HepG2 (cell line): ENCODE results near the gene CIDEA. TPM values are rescaled to one million over a fixed set of nuclear protein-coding genes. Genes with fewer than 3 reads are reported as not detected.

Source experiments
- ATAC-seq: fragments of 200-7000 bp; cut with Tn5 transposase; 3 replicates; pipeline ENCODE4 v1.9.1; 2020; ENCODE audit warnings: mild to moderate bottlenecking, moderate library complexity
- BruUV-seq: library from RNA; stranded (reverse); fragments of 400-500 nt; replicated peaks from 2 replicates; lab custom pipeline; 2021; lab: Mats Ljungman, UMichigan
- CTCF ChIA-PET: fragments of 300-600 bp; formaldehyde crosslinking; extraction: SDS; loops from one replicate; lab custom pipeline; 2021; ENCODE audit warnings: low total read pairs, inconsistent platforms, low intra/inter-chr PET ratio; lab: Yijun Ruan, JAX
- POLR2A ChIA-PET: fragments of 350-600 bp; sonication (Branson Sonifier 250); formaldehyde crosslinking; loops from one replicate; lab custom pipeline; 2020; ENCODE audit warnings: antibody characterized with exemption, inconsistent platforms; lab: Yijun Ruan, JAX
- DNase-seq: peaks from one replicate; pipeline ENCODE4 v3.0.0-alpha.2; 2015; ENCODE audit warnings: low spot score
- FAIRE-seq: peaks from 3 replicates; lab custom pipeline; 2011; peaks lifted over from hg19 to GRCh38; lab: Jason Lieb, UNC
- H2AFZ ChIP-seq: one replicate; pipeline ENCODE4 v1.6.1; 2011; ENCODE audit warnings: low read length, inconsistent platforms
- H3K27ac ChIP-seq: fragments of 300-600 bp; 3 replicates; pipeline ENCODE4 v1.8.0; 2011; ENCODE audit warnings: mixed run types, mild to moderate bottlenecking, mixed read lengths, low read length, inconsistent platforms; ENCODE audit not compliant: insufficient read depth; ENCODE audit errors: extremely low read length
- H3K27me3 ChIP-seq, 2 experiments: fragments of 200-600 bp in 1 of 2; 2 replicates in 1 of 2; 3 replicates in 1 of 2; pipeline versions ENCODE4 v1.6.0 to v1.8.0; 2011; ENCODE audit warnings: low read length in 2 of 2, mild to moderate bottlenecking in 2 of 2, moderate library complexity in 2 of 2, inconsistent platforms in 1 of 2; ENCODE audit not compliant: insufficient read depth in 2 of 2, control insufficient read depth in 1 of 2
- H3K36me3 ChIP-seq, 2 experiments: fragments of 200-600 bp in 1 of 2; replicated peaks in 1 of 2; 2 replicates in 1 of 2; 3 replicates in 1 of 2; pipeline versions ENCODE4 v1.5.1 to v1.8.0; 2011; ENCODE audit warnings: low read length in 2 of 2, inconsistent platforms in 1 of 2; ENCODE audit not compliant: insufficient read depth in 2 of 2, control insufficient read depth in 1 of 2
- H3K4me1 ChIP-seq: 2 replicates; pipeline ENCODE4 v1.5.1; 2012; ENCODE audit warnings: low read length, inconsistent platforms; ENCODE audit not compliant: insufficient read depth
- H3K4me2 ChIP-seq: 2 replicates; pipeline ENCODE4 v1.6.0; 2011; ENCODE audit warnings: low read depth, low read length, inconsistent platforms
- H3K4me3 ChIP-seq, 3 experiments: fragments of 200-600 bp in 1 of 3; sonication (generic), shearing (Covaris generic) in 1 of 3; replicated peaks in 1 of 3; 2 replicates each; pipeline ENCODE4 v1.5.1; 2011 to 2016; ENCODE audit warnings: low read length in 3 of 3, inconsistent platforms in 2 of 3, low read depth in 2 of 3, mild to moderate bottlenecking in 2 of 3, control low read depth in 1 of 3, mixed read lengths in 1 of 3; ENCODE audit not compliant: insufficient read depth in 1 of 3
- H3K79me2 ChIP-seq: one replicate; pipeline ENCODE4 v1.6.1; 2011; ENCODE audit warnings: low read length, inconsistent platforms; ENCODE audit not compliant: insufficient read depth
- H3K9ac ChIP-seq: 2 replicates; pipeline ENCODE4 v1.6.0; 2011; ENCODE audit warnings: mild to moderate bottlenecking, low read depth, low read length, inconsistent platforms; ENCODE audit not compliant: insufficient read depth
- H3K9me3 ChIP-seq: 2 replicates; pipeline ENCODE4 v1.5.1; 2012; ENCODE audit warnings: mild to moderate bottlenecking, low read length
- H4K20me1 ChIP-seq: 2 replicates; pipeline ENCODE4 v1.6.0; 2011; ENCODE audit warnings: inconsistent platforms, mild to moderate bottlenecking, low read length, moderate library complexity; ENCODE audit not compliant: insufficient read depth
- CREM ChIP-seq, 2 experiments: sonication (generic) in 1 of 2; formaldehyde crosslinking in 1 of 2; IDR thresholded peaks; 2 replicates each; pipeline versions ENCODE4 v1.4.0 to v1.6.1; 2016 to 2020; ENCODE audit warnings: antibody characterized with exemption in 1 of 2, mild to moderate bottlenecking in 1 of 2, missing genetic modification reagents in 1 of 2
- GABPB1 ChIP-seq: IDR thresholded peaks from 2 replicates; pipeline ENCODE4 v1.6.1; 2016; ENCODE audit warnings: mild to moderate bottlenecking, missing genetic modification reagents, moderate library complexity, missing compliant biosample characterization
- HOXA7 ChIP-seq: sonication (generic); formaldehyde crosslinking; IDR thresholded peaks from 2 replicates; pipeline ENCODE4 v1.8.1; 2022; ENCODE audit warnings: mild to moderate bottlenecking, missing genetic modification reagents, moderate library complexity
- ISX ChIP-seq: sonication (generic); formaldehyde crosslinking; conservative IDR thresholded peaks from 2 replicates; pipeline ENCODE4 v1.5.0; 2020; ENCODE audit warnings: missing genetic modification reagents
- MLX ChIP-seq: IDR thresholded peaks from 2 replicates; pipeline ENCODE4 v1.6.1; 2016
- NAIF1 ChIP-seq: sonication (generic); formaldehyde crosslinking; IDR thresholded peaks from 2 replicates; pipeline ENCODE4 v1.5.0; 2020; ENCODE audit warnings: mild to moderate bottlenecking, missing genetic modification reagents, borderline replicate concordance
- NBN ChIP-seq: fragments of 450-650 bp; conservative IDR thresholded peaks from 2 replicates; pipeline ENCODE4 v1.6.1; 2017
- PHF8 ChIP-seq: sonication (generic); formaldehyde crosslinking; IDR thresholded peaks from 2 replicates; pipeline ENCODE4 v1.5.0; 2020; ENCODE audit warnings: missing genetic modification reagents
- ZBTB21 ChIP-seq: sonication (generic); formaldehyde crosslinking; IDR thresholded peaks from 2 replicates; pipeline ENCODE4 v1.4.0; 2020; ENCODE audit warnings: missing genetic modification reagents
- ZMYM3 ChIP-seq: sonication (generic); formaldehyde crosslinking; IDR thresholded peaks from 2 replicates; pipeline ENCODE4 v1.5.1; 2020; ENCODE audit warnings: mild to moderate bottlenecking, missing genetic modification reagents
- ZNF101 ChIP-seq: sonication (generic); formaldehyde crosslinking; IDR thresholded peaks from 2 replicates; pipeline ENCODE4 v1.4.0; 2020; ENCODE audit warnings: mild to moderate bottlenecking, low read depth, missing genetic modification reagents, borderline replicate concordance
- ZNF234 ChIP-seq: sonication (generic); formaldehyde crosslinking; conservative IDR thresholded peaks from 2 replicates; pipeline ENCODE4 v1.5.1; 2020; ENCODE audit warnings: mild to moderate bottlenecking, missing genetic modification reagents
- ZNF549 ChIP-seq: sonication (generic); formaldehyde crosslinking; IDR thresholded peaks from 2 replicates; pipeline ENCODE4 v1.5.0; 2020; ENCODE audit warnings: missing genetic modification reagents
- ZNF710 ChIP-seq: sonication (generic); formaldehyde crosslinking; IDR thresholded peaks from 2 replicates; pipeline ENCODE4 v1.5.0; 2020; ENCODE audit warnings: mild to moderate bottlenecking, missing genetic modification reagents, borderline replicate concordance
- WGBS: methylation state at CpG from one replicate; pipeline ENCODE4 v1.1.6; 2017; ENCODE audit warnings: low lambda C conversion rate; 5-methylcytosine and 5-hydroxymethylcytosine counted together
- in situ Hi-C: cut with HindIII; loops from 2 replicates; pipeline ENCODE4 v1.10.0; 2017; ENCODE audit warnings: low pct_unique_long_range_greater_than_20kb; ENCODE audit not compliant: extremely low pct_ligation_motif_present
- intact Hi-C: fragments of 100-400 bp; cut with micrococcal nuclease; formaldehyde crosslinking; loops from one replicate; pipeline ENCODE4 v1.10.0; 2022; ENCODE audit not compliant: unreplicated experiment
- polyA plus RNA-seq, 8 experiments: library from polyadenylated mRNA; depleted of rRNA in 3 of 8; stranded (reverse) in 7 of 8; unstranded in 1 of 8; fragments of >200 nt; fragmentation: Illumina TruSeq in 4 of 8; extraction: Trizol in 4 of 8; gene quantifications; 2 replicates each; pipeline versions ENCODE4 v1.2.1 to v1.2.3, GENCODE V29; 2011 to 2016; ENCODE audit warnings: low read depth in 4 of 8, missing spikeins in 1 of 8, mixed read lengths in 1 of 8; ENCODE audit not compliant: insufficient read depth in 1 of 8
- total RNA-seq, 5 experiments: library from RNA; depleted of rRNA; stranded (reverse); fragments of >200 nt; fragmentation: Illumina TruSeq; extraction: Trizol; gene quantifications; 2 replicates each; pipeline ENCODE4 v1.2.3, GENCODE V29; 2016; ENCODE audit warnings: low read depth in 1 of 5
- TF ChIP-seq, protein P1 (sequence below): IDR thresholded peaks from 2 replicates; pipeline ENCODE4 v1.6.1; 2016; ENCODE audit warnings: control low read depth

The CIDEA gene
- total and polyA plus RNA-seq, 2 of the 13 experiments (the other 11 are each of a cell fraction or from before 2014, with no cell fraction given): not detected

DNA sequence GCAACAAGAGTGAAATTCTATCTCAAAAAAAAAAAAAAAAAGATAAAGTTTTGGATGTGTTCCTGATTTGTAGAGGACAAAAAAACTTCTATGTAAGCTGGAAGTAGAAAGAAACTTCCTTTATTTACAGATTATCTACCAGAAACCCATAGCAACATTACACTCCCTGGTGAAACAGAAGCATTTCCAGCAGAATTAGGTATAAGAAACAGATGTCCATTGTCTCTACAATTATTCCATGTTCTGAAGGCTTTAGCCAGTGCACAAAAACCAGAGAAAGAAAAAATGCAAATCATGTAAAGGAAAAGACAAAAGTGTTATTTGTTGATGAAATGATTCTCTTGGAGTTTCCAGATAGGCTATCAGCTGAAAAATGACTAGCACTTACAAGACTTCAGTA lies 58.8 kb downstream of the CIDEA start (continued):
- TF ChIP-seq ZNF710 (CRISPR knock-in tag): no peak
- TF ChIP-seq ZNF549 (CRISPR knock-in tag): no peak
- TF ChIP-seq ZNF234 (CRISPR knock-in tag): no peak
- TF ChIP-seq NAIF1 (CRISPR knock-in tag): no peak
- TF ChIP-seq ISX (CRISPR knock-in tag): no peak
- TF ChIP-seq ZMYM3: no peak
- TF ChIP-seq, protein P1, sequence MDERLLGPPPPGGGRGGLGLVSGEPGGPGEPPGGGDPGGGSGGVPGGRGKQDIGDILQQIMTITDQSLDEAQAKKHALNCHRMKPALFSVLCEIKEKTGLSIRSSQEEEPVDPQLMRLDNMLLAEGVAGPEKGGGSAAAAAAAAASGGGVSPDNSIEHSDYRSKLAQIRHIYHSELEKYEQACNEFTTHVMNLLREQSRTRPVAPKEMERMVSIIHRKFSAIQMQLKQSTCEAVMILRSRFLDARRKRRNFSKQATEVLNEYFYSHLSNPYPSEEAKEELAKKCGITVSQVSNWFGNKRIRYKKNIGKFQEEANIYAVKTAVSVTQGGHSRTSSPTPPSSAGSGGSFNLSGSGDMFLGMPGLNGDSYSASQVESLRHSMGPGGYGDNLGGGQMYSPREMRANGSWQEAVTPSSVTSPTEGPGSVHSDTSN: no peak
- no peak for TF ChIP-seq GABPB1 (CRISPR knock-in tag)
- TF ChIP-seq PHF8 (CRISPR knock-in tag): no peak

- ATAC-seq: no peak
- BruUV-seq: no TSS peak
- peaks cover 0 to 2% of the 10 kb centered on the region in 2 experiments; a peak in 1 of 5 replicates for H3K27me3 ChIP-seq
- POLR2A ChIA-PET: interaction anchor here (1.5 kb wide), 1 partner anchor 63 kb away, joined by 6 read pairs; the partner anchor contains the start of gene AFG3L2
- no peaks in the 10 kb centered on the region for H3K79me2 ChIP-seq
- TF ChIP-seq MLX (no peak), ZNF101 (CRISPR knock-in tag) (no peak), NBN (no peak), ZBTB21 (CRISPR knock-in tag) (no peak), HOXA7 (CRISPR knock-in tag) (no peak), CREM (IDR thresholded peaks at IDR 0.05) (no peak), CREM (CRISPR knock-in tag; IDR thresholded peaks at IDR 0.05) (no peak)
- 92% methylated on average over 5 of the region's 5 CpGs for WGBS
- no peak overlapping the region for H3K27ac ChIP-seq
- H4K20me1 ChIP-seq: no peaks in the 10 kb centered on the region
- H3K4me2 ChIP-seq: no peak overlapping the region
- H3K4me1 ChIP-seq: peaks cover 10% of the 10 kb centered on the region
- in situ Hi-C loops: no loop called here
- no peak overlapping the region for H3K4me3 ChIP-seq
- H2AFZ ChIP-seq: no peak overlapping the region
- no peak for FAIRE-seq
- CTCF ChIA-PET: no interaction called here
- 0 out of 5 replicates have a peak, but pooled peaks cover 0 to 5% of the 10 kb centered on the region in 2 experiments for H3K36me3 ChIP-seq
- H3K9ac ChIP-seq: no peak overlapping the region
- DNase-seq: no peak
- intact Hi-C loops: no loop called here
- no peaks in the 10 kb centered on the region for H3K9me3 ChIP-seq
These were observed 59.5 kb downstream of the CIDEA start for GRCh38 chr18:12313530-12314245.
